Osteoblast (primary cell): ENCODE results near the gene TRAM2. TPM values are rescaled to one million over a fixed set of nuclear protein-coding genes. Genes with fewer than 3 reads are reported as not detected.

Source experiments
- DNase-seq: peaks from one replicate; pipeline ENCODE4 v3.0.0; 2011; ENCODE audit warnings: low spot score, mixed read lengths; ENCODE audit not compliant: insufficient read length; ENCODE audit errors: missing footprints
- H2AFZ ChIP-seq: 2 replicates; pipeline ENCODE4 v1.6.0; 2011; ENCODE audit warnings: mild to moderate bottlenecking, low read length
- H3K27ac ChIP-seq: 2 replicates; pipeline ENCODE4 v1.5.1; 2011; ENCODE audit warnings: mild to moderate bottlenecking, low read depth, low read length, moderate library complexity
- H3K27me3 ChIP-seq: 2 replicates; pipeline ENCODE4 v1.6.0; 2012; ENCODE audit warnings: mild to moderate bottlenecking, control low read depth, inconsistent platforms, low read length, moderate library complexity; ENCODE audit not compliant: insufficient read depth
- H3K36me3 ChIP-seq: 2 replicates; pipeline ENCODE4 v1.5.1; 2011; ENCODE audit warnings: mild to moderate bottlenecking, low read length, control low read depth, moderate library complexity; ENCODE audit not compliant: insufficient read depth
- H3K4me1 ChIP-seq: 2 replicates; pipeline ENCODE4 v1.5.1; 2011; ENCODE audit warnings: mild to moderate bottlenecking, low read length, control low read depth, moderate library complexity; ENCODE audit not compliant: insufficient read depth
- H3K4me2 ChIP-seq: 2 replicates; pipeline ENCODE4 v1.6.0; 2011; ENCODE audit warnings: mild to moderate bottlenecking, low read length; ENCODE audit not compliant: insufficient read depth
- H3K4me3 ChIP-seq: fragments of 200-600 bp; sonication (generic); 3 replicates; pipeline ENCODE4 v1.5.1; 2012; ENCODE audit warnings: mild to moderate bottlenecking, low read length, inconsistent platforms; ENCODE audit not compliant: insufficient read depth
- H3K79me2 ChIP-seq: 2 replicates; pipeline ENCODE4 v1.6.0; 2012; ENCODE audit warnings: mild to moderate bottlenecking, low read length, control low read depth, inconsistent platforms; ENCODE audit not compliant: insufficient read depth
- H3K9me3 ChIP-seq: 2 replicates; pipeline ENCODE4 v1.5.1; 2011; ENCODE audit warnings: low read depth, low read length, control low read depth
- H4K20me1 ChIP-seq: 2 replicates; pipeline ENCODE4 v1.6.0; 2012; ENCODE audit warnings: mild to moderate bottlenecking, low read length, control low read depth; ENCODE audit not compliant: insufficient read depth
- total RNA-seq: library from RNA; depleted of rRNA; stranded (reverse); fragments of >200 nt; gene quantifications from 2 replicates; pipeline ENCODE4 v1.2.3, GENCODE V29; 2012
- TF ChIP-seq, protein P1 (sequence below): IDR thresholded peaks from 2 replicates; pipeline ENCODE4 v1.5.1; 2011; ENCODE audit warnings: mild to moderate bottlenecking, low read depth, low read length, moderate library complexity; ENCODE audit errors: extremely low read depth

TRAM2 gene
- total RNA-seq, 1 donor, result 155 TPM

GRCh38 chr6:52457096-52457495 is 119.8 kb downstream of the TRAM2 start:
- H3K36me3 ChIP-seq, result no peaks in the 10 kb centered on the region
- no peaks in the 10 kb centered on the region for H3K4me1 ChIP-seq
- no peaks in the 10 kb centered on the region for H4K20me1 ChIP-seq
- no peaks in the 10 kb centered on the region for H3K9me3 ChIP-seq
- H3K79me2 ChIP-seq, result no peaks in the 10 kb centered on the region
- TF ChIP-seq, protein P1, sequence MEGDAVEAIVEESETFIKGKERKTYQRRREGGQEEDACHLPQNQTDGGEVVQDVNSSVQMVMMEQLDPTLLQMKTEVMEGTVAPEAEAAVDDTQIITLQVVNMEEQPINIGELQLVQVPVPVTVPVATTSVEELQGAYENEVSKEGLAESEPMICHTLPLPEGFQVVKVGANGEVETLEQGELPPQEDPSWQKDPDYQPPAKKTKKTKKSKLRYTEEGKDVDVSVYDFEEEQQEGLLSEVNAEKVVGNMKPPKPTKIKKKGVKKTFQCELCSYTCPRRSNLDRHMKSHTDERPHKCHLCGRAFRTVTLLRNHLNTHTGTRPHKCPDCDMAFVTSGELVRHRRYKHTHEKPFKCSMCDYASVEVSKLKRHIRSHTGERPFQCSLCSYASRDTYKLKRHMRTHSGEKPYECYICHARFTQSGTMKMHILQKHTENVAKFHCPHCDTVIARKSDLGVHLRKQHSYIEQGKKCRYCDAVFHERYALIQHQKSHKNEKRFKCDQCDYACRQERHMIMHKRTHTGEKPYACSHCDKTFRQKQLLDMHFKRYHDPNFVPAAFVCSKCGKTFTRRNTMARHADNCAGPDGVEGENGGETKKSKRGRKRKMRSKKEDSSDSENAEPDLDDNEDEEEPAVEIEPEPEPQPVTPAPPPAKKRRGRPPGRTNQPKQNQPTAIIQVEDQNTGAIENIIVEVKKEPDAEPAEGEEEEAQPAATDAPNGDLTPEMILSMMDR, result no peak
- no peak for DNase-seq
- no peak overlapping the region for H3K4me2 ChIP-seq
- H2AFZ ChIP-seq, result no peak overlapping the region
- no peaks in the 10 kb centered on the region for H3K27me3 ChIP-seq
- no peak overlapping the region for H3K27ac ChIP-seq
- H3K4me3 ChIP-seq, result no peak overlapping the region

DNA sequence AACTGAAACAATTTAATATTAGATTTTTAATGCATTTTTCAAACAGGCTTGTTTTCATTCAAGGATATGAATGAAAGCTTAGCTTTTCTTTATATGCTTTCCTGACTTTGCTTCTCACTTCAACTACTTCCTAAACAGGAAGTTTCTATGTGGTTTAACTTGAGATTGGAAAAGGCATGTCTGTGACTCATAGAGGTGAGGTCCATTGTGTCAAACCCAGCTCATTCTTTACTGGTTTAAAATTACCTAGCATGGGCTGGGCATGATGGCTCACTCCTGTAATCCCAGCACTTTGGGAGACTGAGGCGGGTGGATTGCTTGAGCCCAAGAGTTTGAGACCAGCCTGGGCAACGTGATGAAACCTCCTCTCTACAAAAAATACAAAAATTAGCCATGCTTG is 122.3 kb downstream of the TRAM2 start:
- Histone ChIP-seq H3K4me1 (no peaks in the 10 kb centered on the region), H3K36me3 (peaks cover 2% of the 10 kb centered on the region), H3K9me3 (no peaks in the 10 kb centered on the region), H3K79me2 (no peaks in the 10 kb centered on the region), H2AFZ (no peak overlapping the region), H3K27ac (no peak overlapping the region), H3K4me2 (no peak overlapping the region), H3K27me3 (no peaks in the 10 kb centered on the region), H4K20me1 (no peaks in the 10 kb centered on the region), H3K4me3 (no peak overlapping the region)
- TF ChIP-seq, protein P1, result no peak
- no peak for DNase-seq

Other genes with a start within 250 kb of the TRAM2 start
- 3.5 and 3.6 TPM in 2 replicates for gene PAQR8, start 214.9 kb downstream of the TRAM2 start, total RNA-seq
- 31.1 and 31.2 TPM in 2 replicates for gene EFHC1, start 156.7 kb downstream of the TRAM2 start, total RNA-seq
- gene TMEM14A, start 94.1 kb upstream of the TRAM2 start, total RNA-seq, result 15.6 and 19.9 TPM in 2 replicates
- not detected in 2 replicates for gene GSTA2, start 186.4 kb upstream of the TRAM2 start, total RNA-seq
- gene GSTA1, start 226.8 kb upstream of the TRAM2 start, total RNA-seq, result not detected in 2 replicates